H1 (cell line): ENCODE results near the gene CSRP3. TPM values are rescaled to one million over a fixed set of nuclear protein-coding genes. Genes with fewer than 3 reads are reported as not detected.

Source experiments
- TAF7 ChIP-seq: optimal IDR thresholded peaks from 2 replicates; pipeline ENCODE3; 2011; ENCODE audit warnings: low read depth, mild to moderate bottlenecking, inconsistent platforms, low read length, moderate library complexity, borderline replicate concordance
- polyA plus RNA-seq, 7 experiments: library from polyadenylated mRNA; depleted of rRNA in 3 of 7; stranded (reverse) in 5 of 7; unstranded in 2 of 7; fragments of >200 nt in 5 of 7; fragments of 200-250 nt in 2 of 7; gene quantifications; 1 replicate in 5 of 7; 2 replicates in 1 of 7; 4 replicates in 1 of 7; pipeline versions ENCODE4 v1.2.1 to v1.2.3, GENCODE V29; 2011 to 2013; ENCODE audit warnings: missing spikeins in 2 of 7, mixed read lengths in 2 of 7
- total RNA-seq: library from RNA; stranded (reverse); fragmentation: NEBNext Ultra II Directional; extraction: Animal tissue kit (Norgen Biotek cat#: 25700); gene quantifications from 2 replicates; pipeline ENCODE4 v1.2.1, GENCODE V29; 2021
- TF ChIP-seq, protein P1 (sequence below): IDR thresholded peaks from 2 replicates; pipeline ENCODE4 v1.6.1; 2012; ENCODE audit warnings: low read length, inconsistent platforms

The CSRP3 gene
- total and polyA plus RNA-seq, 2 of the 8 experiments (the other 6 are each of a cell fraction or from before 2014, with no cell fraction given): not detected

DNA sequence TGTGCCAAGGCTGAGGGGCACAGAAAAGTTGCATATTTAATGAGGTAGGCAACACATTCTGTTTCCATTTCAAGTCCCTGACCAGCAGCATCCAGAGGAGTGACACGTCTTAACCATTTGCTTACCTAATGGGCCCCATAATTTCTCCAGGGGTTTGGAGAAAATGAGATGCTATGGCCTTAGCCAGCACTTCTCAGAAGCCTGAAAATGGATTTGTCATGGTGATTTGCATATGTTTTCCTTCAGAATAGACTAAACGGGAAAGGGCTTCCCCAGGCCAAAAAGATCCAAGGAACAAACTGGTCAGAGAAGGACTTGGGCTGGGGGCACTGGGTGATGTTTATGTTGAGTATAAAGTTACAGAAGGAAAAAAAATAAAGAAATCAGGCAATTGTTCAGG lies 16.7 kb downstream of the CSRP3 start (continued):
- TF ChIP-seq, protein P1, sequence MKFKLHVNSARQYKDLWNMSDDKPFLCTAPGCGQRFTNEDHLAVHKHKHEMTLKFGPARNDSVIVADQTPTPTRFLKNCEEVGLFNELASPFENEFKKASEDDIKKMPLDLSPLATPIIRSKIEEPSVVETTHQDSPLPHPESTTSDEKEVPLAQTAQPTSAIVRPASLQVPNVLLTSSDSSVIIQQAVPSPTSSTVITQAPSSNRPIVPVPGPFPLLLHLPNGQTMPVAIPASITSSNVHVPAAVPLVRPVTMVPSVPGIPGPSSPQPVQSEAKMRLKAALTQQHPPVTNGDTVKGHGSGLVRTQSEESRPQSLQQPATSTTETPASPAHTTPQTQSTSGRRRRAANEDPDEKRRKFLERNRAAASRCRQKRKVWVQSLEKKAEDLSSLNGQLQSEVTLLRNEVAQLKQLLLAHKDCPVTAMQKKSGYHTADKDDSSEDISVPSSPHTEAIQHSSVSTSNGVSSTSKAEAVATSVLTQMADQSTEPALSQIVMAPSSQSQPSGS: no peak
- no peak for TF ChIP-seq TAF7
- TF ChIP-seq, all 59 proteins: peak for 0
